ENCODE results near the gene GUCD1. TPM values are rescaled to one million over a fixed set of nuclear protein-coding genes. Genes with fewer than 3 reads are reported as not detected.

GUCD1 gene
- 90.9 and 108 TPM in 2 replicates for total RNA-seq

GRCh38 chr22:24554313-24555164 is at the start of gene GUCD1:
GUCD1 (minus strand) TSS chr22:24555138; CDS start chr22:24554991, 147 bp downstream.

GRCh38 chr22:24602847-24603769 is 48.2 kb upstream of the GUCD1 start, which contains the start of gene GGT1:
GGT1 (plus strand) TSS chr22:24603193; CDS start chr22:24611082, 7,889 bp downstream.

GRCh38 chr22:24592851-24593558 is 38.1 kb upstream of the GUCD1 start, which contains the start of gene LRRC75B:
LRRC75B (minus strand) TSS chr22:24593073; CDS start chr22:24593039, 34 bp downstream.

GRCh38 chr22:24555165-24556039 is 464 bp upstream of the GUCD1 start, which contains the start of gene SNRPD3:
SNRPD3 (plus strand) TSS chr22:24555999; CDS start chr22:24557675, 1,676 bp downstream.

GRCh38 chr22:24494528-24495364 is 60.2 kb downstream of the GUCD1 start, which contains the start of gene UPB1:
UPB1 (plus strand) TSS chr22:24495332; CDS start chr22:24495404, 72 bp downstream.

Other genes with a start within 250 kb of the GUCD1 start
- gene ADORA2A, start 127.5 kb downstream of the GUCD1 start, total RNA-seq, result 0.34 and 0.64 TPM in 2 replicates
- not detected in 2 replicates for gene UPB1, start 59.8 kb downstream of the GUCD1 start, total RNA-seq
- gene SNRPD3, start 861 bp upstream of the GUCD1 start, total RNA-seq, result 165 and 200 TPM in 2 replicates
- 4.2 and 6.5 TPM in 2 replicates for gene LRRC75B, start 37.9 kb upstream of the GUCD1 start, total RNA-seq
- gene GGT1, start 48.1 kb upstream of the GUCD1 start, total RNA-seq, result 7.3 and 7.9 TPM in 2 replicates
- gene PIWIL3, start 219.6 kb upstream of the GUCD1 start, total RNA-seq, result not detected in 2 replicates